Natural killer cell (primary cell): Measurements from ENCODE around the gene NRXN3. TPM values are rescaled to one million over a fixed set of nuclear protein-coding genes. Genes with fewer than 3 reads are reported as not detected.

ENCODE experiments used
- ATAC-seq, 3 donors: fragments of 150-1000 bp in 2 of 3; fragments of 200-7000 bp in 1 of 3; cut with Tn5 transposase; 1 replicate in 1 of 3; 2 replicates in 2 of 3; pipeline ENCODE4 v1.10.0; 2021; ENCODE audit warnings: mild to moderate bottlenecking in 2 of 3, moderate library complexity in 2 of 3
- DNase-seq, 2 donors: peaks; one replicate each; pipeline versions ENCODE4 v3.0.0 to v3.0.0-alpha.2; 2013 to 2021; ENCODE audit warnings: mixed read lengths in 1 of 2
- H3K27ac ChIP-seq: one replicate; pipeline ENCODE4 v1.5.1; 2013; ENCODE audit warnings: mild to moderate bottlenecking, low read length
- H3K27me3 ChIP-seq: one replicate; pipeline ENCODE4 v1.6.1; 2013; ENCODE audit warnings: low read length; ENCODE audit not compliant: control insufficient read depth, insufficient read depth
- H3K36me3 ChIP-seq: one replicate; pipeline ENCODE4 v1.6.1; 2013; ENCODE audit warnings: low read length; ENCODE audit not compliant: control insufficient read depth, insufficient read depth
- H3K4me1 ChIP-seq: one replicate; pipeline ENCODE4 v1.6.1; 2013; ENCODE audit warnings: low read length; ENCODE audit not compliant: control insufficient read depth, insufficient read depth
- H3K4me3 ChIP-seq: one replicate; pipeline ENCODE4 v1.5.1; 2013; ENCODE audit warnings: low read length
- H3K9me3 ChIP-seq: one replicate; pipeline ENCODE4 v1.6.1; 2013; ENCODE audit warnings: low read length; ENCODE audit not compliant: control insufficient read depth, insufficient read depth
- H3K27ac Mint-ChIP-seq, 2 donors: one replicate each; pipeline ENCODE4 v1.8.0; 2022; ENCODE audit warnings: mild to moderate bottlenecking in 2 of 2, mixed read lengths in 2 of 2, moderate library complexity in 1 of 2
- H3K27me3 Mint-ChIP-seq, 2 donors: one replicate each; pipeline ENCODE4 v1.8.0; 2022; ENCODE audit warnings: low read depth in 2 of 2, mixed read lengths in 2 of 2
- H3K36me3 Mint-ChIP-seq: one replicate; pipeline ENCODE4 v1.8.0; 2022; ENCODE audit warnings: mixed read lengths
- H3K4me1 Mint-ChIP-seq, 2 donors: one replicate each; pipeline ENCODE4 v1.8.0; 2022; ENCODE audit warnings: mixed read lengths in 2 of 2
- H3K4me3 Mint-ChIP-seq: one replicate; pipeline ENCODE4 v1.8.0; 2022; ENCODE audit warnings: mild to moderate bottlenecking, moderate library complexity, mixed read lengths
- H3K9me3 Mint-ChIP-seq, 2 donors: one replicate each; pipeline ENCODE4 v1.8.0; 2022; ENCODE audit warnings: mixed read lengths in 2 of 2
- CTCF ChIP-seq: fragments of 200-600 bp; IDR thresholded peaks from one replicate; pipeline ENCODE4 v1.8.0; 2022; ENCODE audit warnings: antibody characterized with exemption
- WGBS: methylation state at CpG from one replicate; pipeline ENCODE4 v1.1.7; 2013; ENCODE audit warnings: missing lambda C conversion rate; ENCODE audit not compliant: insufficient coverage; 5-methylcytosine and 5-hydroxymethylcytosine counted together
- intact Hi-C: fragments of 100-400 bp; cut with micrococcal nuclease; formaldehyde crosslinking; loops from one replicate; pipeline ENCODE4 v1.14.2; 2022
- total RNA-seq, 4 donors: library from RNA; stranded (reverse); fragments of 120-200 nt in 1 of 4; gene quantifications; one replicate each; pipeline versions ENCODE4 v1.2.3 to v1.2.4, GENCODE V29; 2013 to 2022

The NRXN3 gene
- total RNA-seq, 3 donors from 2014 or later (not counting 1 experiment from before 2014, with no cell fraction given), result not detected

GRCh38 chr14:78398216-78398615, 228.0 kb downstream of the NRXN3 start:
- no peaks in the 10 kb centered on the region for H3K9me3 ChIP-seq
- Mint-ChIP-seq H3K27ac (no peak overlapping the region), H3K36me3 (no peaks in the 10 kb centered on the region), H3K27me3 (no peaks in the 10 kb centered on the region), H3K4me3 (no peak overlapping the region), H3K4me1 (no peaks in the 10 kb centered on the region), H3K9me3 (peaks cover 0 to 7% of the 10 kb centered on the region in 2 donors)
- no peaks in the 10 kb centered on the region for H3K36me3 ChIP-seq
- no peak for TF ChIP-seq CTCF
- no peak overlapping the region for H3K4me3 ChIP-seq
- H3K27ac ChIP-seq, result no peak overlapping the region
- ATAC-seq (no peak), DNase-seq (no peak)
- no peaks in the 10 kb centered on the region for H3K27me3 ChIP-seq
- H3K4me1 ChIP-seq, result no peaks in the 10 kb centered on the region
- WGBS, result no CpG with 5 or more reads among the region's 1 CpG
- intact Hi-C loops, result no loop called here

GRCh38 chr14:78399316-78399889, 229.2 kb downstream of the NRXN3 start:
- Histone ChIP-seq H3K9me3 (no peaks in the 10 kb centered on the region), H3K27ac (no peak overlapping the region), H3K4me3 (no peak overlapping the region), H3K27me3 (no peaks in the 10 kb centered on the region), H3K36me3 (no peaks in the 10 kb centered on the region), H3K4me1 (no peaks in the 10 kb centered on the region)
- H3K4me3 Mint-ChIP-seq, result no peak overlapping the region
- no peaks in the 10 kb centered on the region for H3K36me3 Mint-ChIP-seq
- intact Hi-C loops, result no loop called here
- DNase-seq (peak in 1 of 2 donors; percentile 4), ATAC-seq (no peak)
- peaks cover 0 to 10% of the 10 kb centered on the region in 2 donors for H3K27me3 Mint-ChIP-seq
- H3K27ac Mint-ChIP-seq, result no peak overlapping the region
- WGBS, result 6% methylated on average over 1 of the region's 3 CpGs
- H3K9me3 Mint-ChIP-seq, result peaks cover 0 to 7% of the 10 kb centered on the region in 2 donors
- no peak for TF ChIP-seq CTCF
- H3K4me1 Mint-ChIP-seq, result no peaks in the 10 kb centered on the region

GRCh38 chr14:78401866-78402265, 231.7 kb downstream of the NRXN3 start:
- no peak overlapping the region for H3K27ac ChIP-seq
- no peak for TF ChIP-seq CTCF
- no peak for ATAC-seq

GRCh38 chr14:78403278-78403815, 233.2 kb downstream of the NRXN3 start:
- no peaks in the 10 kb centered on the region for H3K27me3 ChIP-seq
- H3K9me3 ChIP-seq, result no peaks in the 10 kb centered on the region
- intact Hi-C loops, result no loop called here
- TF ChIP-seq CTCF, result no peak
- Mint-ChIP-seq H3K4me3 (no peak overlapping the region), H3K4me1 (no peaks in the 10 kb centered on the region), H3K27ac (no peak overlapping the region), H3K36me3 (no peaks in the 10 kb centered on the region), H3K27me3 (peaks cover 0 to 16% of the 10 kb centered on the region in 2 donors), H3K9me3 (peaks cover 0 to 7% of the 10 kb centered on the region in 2 donors)
- no peak overlapping the region for H3K4me3 ChIP-seq
- DNase-seq, result no peak
- H3K4me1 ChIP-seq, result no peaks in the 10 kb centered on the region
- no peak for ATAC-seq
- no peak overlapping the region for H3K27ac ChIP-seq
- no peaks in the 10 kb centered on the region for H3K36me3 ChIP-seq
- 34% methylated on average over 8 of the region's 8 CpGs for WGBS

More at GRCh38 chr14:78401866-78402265, 231.7 kb downstream of the NRXN3 start:
- H3K36me3 ChIP-seq, result no peaks in the 10 kb centered on the region
- H3K4me3 Mint-ChIP-seq, result no peak overlapping the region
- H3K4me1 ChIP-seq, result no peaks in the 10 kb centered on the region
- H3K36me3 Mint-ChIP-seq, result no peaks in the 10 kb centered on the region
- H3K9me3 Mint-ChIP-seq, result peaks cover 0 to 7% of the 10 kb centered on the region in 2 donors
- no peak overlapping the region for H3K27ac Mint-ChIP-seq
- no peaks in the 10 kb centered on the region for H3K4me1 Mint-ChIP-seq
- intact Hi-C loops, result no loop called here
- WGBS, result 70% methylated on average over 2 of the region's 3 CpGs
- peaks cover 0 to 16% of the 10 kb centered on the region in 2 donors for H3K27me3 Mint-ChIP-seq
- DNase-seq, result no peak
- H3K27me3 ChIP-seq, result no peaks in the 10 kb centered on the region
- no peak overlapping the region for H3K4me3 ChIP-seq
- no peaks in the 10 kb centered on the region for H3K9me3 ChIP-seq
